ENCODE measurements around the gene DACT2.

GRCh38 chr6:168367285-168367751 lies 47.7 kb upstream of the DACT2 start:
- TF ChIP-seq POLR2A (conservative IDR thresholded peaks at IDR 0.05) (no peak), DLX4 (CRISPR knock-in tag; IDR thresholded peaks at IDR 0.05) (no peak), YBX1 (IDR thresholded peaks at IDR 0.05) (no peak), JUND (IDR thresholded peaks at IDR 0.05; ENCODE audit: borderline replicate concordance, low read depth, low read length) (no peak), JUND (tag; IDR thresholded peaks at IDR 0.05; ENCODE audit: borderline replicate concordance, low read depth, low read length) (no peak), ZNF134 (CRISPR knock-in tag; conservative IDR thresholded peaks at IDR 0.05) (no peak), CTCF (IDR thresholded peaks at IDR 0.05 in 2 of 3, conservative IDR thresholded peaks at IDR 0.05 in 1 of 3; ENCODE audit: insufficient read depth in 2 of 3, low read depth in 1 of 3, low read length in 3 of 3) (no peak), ZNF77 (CRISPR knock-in tag; IDR thresholded peaks at IDR 0.05) (no peak)
